K562 (cell line): Measurements from ENCODE around the gene CASP7. TPM values are rescaled to one million over a fixed set of nuclear protein-coding genes. Genes with fewer than 3 reads are reported as not detected.

Experiments
- ATAC-seq: fragments of 200-7000 bp; cut with Tn5 transposase; 3 replicates; pipeline ENCODE4 v1.9.1; 2020; ENCODE audit warnings: moderate library complexity
- BruUV-seq: library from RNA; stranded (reverse); fragments of 400-500 nt; replicated peaks from 2 replicates; lab custom pipeline; 2021; lab: Mats Ljungman, UMichigan
- CTCF ChIA-PET: fragments of 300-600 bp; formaldehyde crosslinking; extraction: SDS; loops from one replicate; lab custom pipeline; 2021; ENCODE audit warnings: low intra/inter-chr PET ratio; lab: Yijun Ruan, JAX
- POLR2A ChIA-PET: fragments of 300-600, 350-650 bp; sonication (Branson Sonifier 250); formaldehyde crosslinking; extraction: SDS; loops from one replicate; lab custom pipeline; 2021; ENCODE audit warnings: antibody characterized with exemption, inconsistent platforms; lab: Yijun Ruan, JAX
- DNase-seq, 4 experiments: peaks; one replicate each; pipeline versions ENCODE4 v3.0.0 to v3.0.0-alpha.2; 2011 to 2018; ENCODE audit warnings: low spot score in 3 of 4, mixed read lengths in 3 of 4; ENCODE audit errors: extremely low read depth in 1 of 4
- FAIRE-seq: peaks from 2 replicates; lab custom pipeline; 2011; peaks lifted over from hg19 to GRCh38; lab: Jason Lieb, UNC
- H2AFZ ChIP-seq: 2 replicates; pipeline ENCODE4 v1.6.0; 2011; ENCODE audit warnings: low read depth, low read length, control low read depth, inconsistent platforms
- H3K27ac ChIP-seq: fragments of 200-600 bp; 3 replicates; pipeline ENCODE4 v1.8.0; 2011; ENCODE audit warnings: low read depth, mild to moderate bottlenecking, control low read depth, inconsistent platforms, low read length, moderate library complexity, mixed read lengths; ENCODE audit errors: extremely low read depth
- H3K27me3 ChIP-seq, 2 experiments: fragments of 300-600 bp in 1 of 2; 2 replicates in 1 of 2; 3 replicates in 1 of 2; pipeline versions ENCODE4 v1.6.0 to v1.8.0; 2011; ENCODE audit warnings: inconsistent platforms in 2 of 2, low read length in 2 of 2, mild to moderate bottlenecking in 1 of 2, mixed read lengths in 1 of 2, moderate library complexity in 1 of 2; ENCODE audit not compliant: control insufficient read depth in 2 of 2, insufficient read depth in 2 of 2
- H3K36me3 ChIP-seq: fragments of 300-600 bp; 3 replicates; pipeline ENCODE4 v1.8.0; 2011; ENCODE audit warnings: mild to moderate bottlenecking, low read length, inconsistent platforms; ENCODE audit not compliant: control insufficient read depth, insufficient read depth
- H3K4me1 ChIP-seq, 2 experiments: fragments of 200-600 bp in 1 of 2; replicated peaks in 1 of 2; 2 replicates in 1 of 2; 3 replicates in 1 of 2; pipeline versions ENCODE4 v1.5.1 to v1.8.0; 2011; ENCODE audit warnings: inconsistent platforms in 2 of 2, low read length in 2 of 2, mild to moderate bottlenecking in 1 of 2, mixed read lengths in 1 of 2, moderate library complexity in 1 of 2; ENCODE audit not compliant: control insufficient read depth in 2 of 2, insufficient read depth in 2 of 2
- H3K4me2 ChIP-seq: 2 replicates; pipeline ENCODE4 v1.6.1; 2011; ENCODE audit warnings: low read length, control low read depth, inconsistent platforms, mixed read lengths; ENCODE audit not compliant: insufficient read depth
- H3K4me3 ChIP-seq: fragments of 200-600 bp; sonication (generic), shearing (Covaris generic); 2 replicates; pipeline ENCODE4 v1.5.1; 2016; ENCODE audit warnings: control low read depth, inconsistent platforms
- H3K79me2 ChIP-seq: fragments of 200-600 bp; 3 replicates; pipeline ENCODE4 v1.8.0; 2011; ENCODE audit warnings: low read length, inconsistent platforms; ENCODE audit not compliant: control insufficient read depth, insufficient read depth
- H3K9ac ChIP-seq, 2 experiments: 2 replicates each; pipeline versions ENCODE4 v1.6.0 to v1.6.1; 2011; ENCODE audit warnings: low read depth in 2 of 2, low read length in 2 of 2, control low read depth in 1 of 2, inconsistent platforms in 1 of 2, mild to moderate bottlenecking in 1 of 2, mixed read lengths in 1 of 2; ENCODE audit not compliant: insufficient read depth in 1 of 2
- H3K9me1 ChIP-seq: one replicate; pipeline ENCODE4 v1.6.0; 2011; ENCODE audit warnings: inconsistent platforms, mild to moderate bottlenecking, low read length, moderate library complexity; ENCODE audit not compliant: control insufficient read depth, insufficient read depth
- H3K9me3 ChIP-seq: replicated peaks from 2 replicates; pipeline ENCODE4 v1.5.1; 2011; ENCODE audit warnings: low read depth, low read length, inconsistent platforms; ENCODE audit not compliant: control insufficient read depth, insufficient read depth
- H4K20me1 ChIP-seq: replicated peaks from 2 replicates; pipeline ENCODE4 v1.6.1; 2011; ENCODE audit warnings: low read length, inconsistent platforms, mixed read lengths; ENCODE audit not compliant: control insufficient read depth, insufficient read depth
- EGR1 ChIP-seq: fragments of 450-650 bp; conservative IDR thresholded peaks from 2 replicates; pipeline ENCODE4 v1.6.1; 2017; ENCODE audit warnings: mild to moderate bottlenecking
- PHF20 ChIP-seq: fragments of 450-650 bp; IDR thresholded peaks from 2 replicates; pipeline ENCODE4 v1.6.1; 2018; ENCODE audit not compliant: partially characterized antibody
- TAF9B ChIP-seq: fragments of 450-650 bp; IDR thresholded peaks from 2 replicates; pipeline ENCODE4 v1.6.1; 2018; ENCODE audit warnings: mild to moderate bottlenecking; ENCODE audit not compliant: partially characterized antibody
- ZFP1 ChIP-seq: fragments of 450-650 bp; formaldehyde crosslinking; IDR thresholded peaks from 2 replicates; pipeline ENCODE4 v1.4.0; 2020; ENCODE audit warnings: mild to moderate bottlenecking, mixed read lengths
- ZNF165 ChIP-seq: fragments of 250-450 bp; sonication (Bioruptor Pico); IDR thresholded peaks from 2 replicates; pipeline ENCODE4 v1.4.0; 2020; ENCODE audit warnings: borderline replicate concordance
- ZNF561 ChIP-seq: fragments of 450-650 bp; formaldehyde crosslinking; conservative IDR thresholded peaks from 2 replicates; pipeline ENCODE4 v1.4.0; 2020; ENCODE audit warnings: mild to moderate bottlenecking, moderate library complexity
- WGBS: fragments of 100-300 bp; shearing (Covaris generic); methylation state at CpG from one replicate; pipeline ENCODE4 v1.1.6; 2016; ENCODE audit warnings: low coverage, mixed read lengths; ENCODE audit not compliant: insufficient coverage; ENCODE audit errors: missing lambda C conversion rate; 5-methylcytosine and 5-hydroxymethylcytosine counted together
- in situ Hi-C: fragments of 300-500 bp; cut with MboI; formaldehyde crosslinking; loops from 4 replicates; pipeline ENCODE4 v1.15.0; 2018; ENCODE audit warnings: inconsistent platforms, mixed read lengths
- intact Hi-C: fragments of 100-400 bp; cut with micrococcal nuclease; formaldehyde crosslinking; loops from 2 replicates; pipeline ENCODE4 v1.14.2; 2022
- polyA plus RNA-seq, 8 experiments: library from polyadenylated mRNA; depleted of rRNA in 4 of 8; stranded (reverse) in 5 of 8; unstranded in 3 of 8; fragments of >200 nt; fragmentation: Nextera tagmentation in 2 of 8; fragmentation: Illumina TruSeq in 1 of 8; extraction: Ambion mirVana in 2 of 8; extraction: Trizol in 1 of 8; gene quantifications; 2 replicates each; pipeline versions ENCODE4 v1.2.1 to v1.2.3, GENCODE V29; 2011 to 2014; ENCODE audit warnings: inconsistent platforms in 1 of 8, missing spikeins in 1 of 8
- total RNA-seq, 7 experiments: library from RNA; depleted of rRNA in 6 of 7; stranded (reverse); fragments of >200 nt in 6 of 7; fragmentation: Illumina TruSeq in 2 of 7; extraction: Trizol in 2 of 7; gene quantifications; 2 replicates each; pipeline versions ENCODE4 v1.2.1 to v1.2.3, GENCODE V29; 2011 to 2021; ENCODE audit warnings: low replicate concordance in 1 of 7
- TF ChIP-seq, protein P1 (sequence below): sonication (generic); IDR thresholded peaks from 2 replicates; pipeline ENCODE4 v1.6.1; 2016

The CASP7 gene
- total and polyA plus RNA-seq, 9 of the 15 experiments (the other 6 are each of a cell fraction or from before 2014, with no cell fraction given), result 2.2 to 23.3 (median 9.0) TPM

- Histone ChIP-seq H3K27ac (no peak overlapping the region), H2AFZ (no peak overlapping the region), H3K9ac (no peak overlapping the region), H3K9me3 (no peaks in the 10 kb centered on the region), H3K4me1 (peaks cover 0 to 14% of the 10 kb centered on the region in 2 experiments; a peak in 3 of 5 replicates), H3K36me3 (no peaks in the 10 kb centered on the region), H3K79me2 (no peaks in the 10 kb centered on the region), H3K4me2 (no peak overlapping the region), H3K27me3 (peaks cover 2 to 12% of the 10 kb centered on the region in 2 experiments; a peak in 3 of 5 replicates), H3K9me1 (no peaks in the 10 kb centered on the region), H4K20me1 (no peaks in the 10 kb centered on the region), H3K4me3 (no peak overlapping the region)
- FAIRE-seq (no peak), ATAC-seq (no peak), DNase-seq (no peak)
- ChIA-PET POLR2A (no interaction called here), CTCF (no interaction called here)
- BruUV-seq, result no TSS peak
- 33% methylated on average over 5 of the region's 5 CpGs for WGBS
- in situ Hi-C loops, result no loop called here
- TF ChIP-seq ZFP1 (CRISPR knock-in tag) (no peak), TAF9B (no peak), PHF20 (no peak), EGR1 (no peak), ZNF165 (CRISPR knock-in tag) (no peak), ZNF561 (no peak)
- TF ChIP-seq, protein P1, sequence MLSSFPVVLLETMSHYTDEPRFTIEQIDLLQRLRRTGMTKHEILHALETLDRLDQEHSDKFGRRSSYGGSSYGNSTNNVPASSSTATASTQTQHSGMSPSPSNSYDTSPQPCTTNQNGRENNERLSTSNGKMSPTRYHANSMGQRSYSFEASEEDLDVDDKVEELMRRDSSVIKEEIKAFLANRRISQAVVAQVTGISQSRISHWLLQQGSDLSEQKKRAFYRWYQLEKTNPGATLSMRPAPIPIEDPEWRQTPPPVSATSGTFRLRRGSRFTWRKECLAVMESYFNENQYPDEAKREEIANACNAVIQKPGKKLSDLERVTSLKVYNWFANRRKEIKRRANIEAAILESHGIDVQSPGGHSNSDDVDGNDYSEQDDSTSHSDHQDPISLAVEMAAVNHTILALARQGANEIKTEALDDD, result no peak
- intact Hi-C loops, result no loop called here
Measured at GRCh38 chr10:113681533-113682470, 2.1 kb downstream of the CASP7 start.
